C1 segment of cervical spinal cord (tissue), 14 donors: Measurements from ENCODE around the gene ELANE.
"Not testable (repeated sequence)": the region's sequence is repeated elsewhere in the genome, so short reads cannot be mapped to it uniquely, and the experiment has no call there.

Source experiments
- DNase-seq, 14 donors: peaks; one replicate each; lab custom pipeline; 2025; lab: John Stamatoyannopoulos, UW

The ELANE gene

GRCh38 chr19:842802-843179 lies 9.3 kb upstream of the ELANE start:
- not testable (repeated sequence) for DNase-seq

- no peak for DNase-seq
These were observed 8.8 kb upstream of the ELANE start for GRCh38 chr19:843180-843835.

- DNase-seq = no peak
These were observed 8.1 kb upstream of the ELANE start for GRCh38 chr19:843836-844545.

DNA sequence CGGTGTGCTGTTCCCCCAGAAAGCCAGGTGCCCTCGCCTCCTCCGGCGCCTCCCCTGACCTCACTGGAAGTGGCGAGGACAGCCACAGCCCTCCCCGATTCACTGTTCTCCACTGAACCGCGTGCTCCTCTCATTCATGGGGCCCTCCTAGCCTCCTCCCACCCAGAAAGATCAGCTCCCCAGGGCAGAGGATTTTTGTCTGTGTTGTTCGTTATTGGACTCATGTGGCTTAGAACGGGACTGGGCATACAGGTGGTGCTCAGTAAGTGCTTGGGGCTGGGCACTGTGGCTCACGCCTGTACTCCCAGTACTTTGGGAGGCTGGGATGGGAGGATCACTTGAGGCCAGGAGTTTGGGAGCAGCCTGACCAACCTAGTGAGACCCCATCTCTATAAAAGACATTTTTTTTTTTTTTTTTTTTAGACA lies 7.5 kb upstream of the ELANE start:
- no peak for DNase-seq

- no peak for DNase-seq
These were observed 6.2 kb upstream of the ELANE start for GRCh38 chr19:845707-846521.

GRCh38 chr19:848386-848921 lies 3.6 kb upstream of the ELANE start:
- DNase-seq = no peak

DNA sequence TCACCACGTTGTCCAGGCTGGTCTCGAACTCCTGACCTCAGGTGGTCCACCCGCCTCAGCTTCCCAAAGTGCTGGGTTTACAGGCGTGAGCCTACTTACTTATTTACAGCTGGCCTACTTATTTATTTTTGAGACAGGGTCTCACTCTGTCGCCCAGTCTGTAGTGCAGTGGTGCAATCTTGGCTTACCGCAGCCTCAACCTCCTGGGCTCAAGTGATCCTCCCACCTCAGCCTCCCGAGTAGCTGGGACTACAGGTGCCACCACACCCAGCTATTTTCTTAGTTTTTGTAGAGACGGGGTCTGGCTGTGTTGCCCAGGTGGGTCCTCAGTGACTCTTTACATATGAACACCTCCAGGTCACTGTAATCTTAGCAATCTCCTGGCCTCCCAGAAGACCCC lies 2.9 kb upstream of the ELANE start:
- not testable (repeated sequence) for DNase-seq

DNA sequence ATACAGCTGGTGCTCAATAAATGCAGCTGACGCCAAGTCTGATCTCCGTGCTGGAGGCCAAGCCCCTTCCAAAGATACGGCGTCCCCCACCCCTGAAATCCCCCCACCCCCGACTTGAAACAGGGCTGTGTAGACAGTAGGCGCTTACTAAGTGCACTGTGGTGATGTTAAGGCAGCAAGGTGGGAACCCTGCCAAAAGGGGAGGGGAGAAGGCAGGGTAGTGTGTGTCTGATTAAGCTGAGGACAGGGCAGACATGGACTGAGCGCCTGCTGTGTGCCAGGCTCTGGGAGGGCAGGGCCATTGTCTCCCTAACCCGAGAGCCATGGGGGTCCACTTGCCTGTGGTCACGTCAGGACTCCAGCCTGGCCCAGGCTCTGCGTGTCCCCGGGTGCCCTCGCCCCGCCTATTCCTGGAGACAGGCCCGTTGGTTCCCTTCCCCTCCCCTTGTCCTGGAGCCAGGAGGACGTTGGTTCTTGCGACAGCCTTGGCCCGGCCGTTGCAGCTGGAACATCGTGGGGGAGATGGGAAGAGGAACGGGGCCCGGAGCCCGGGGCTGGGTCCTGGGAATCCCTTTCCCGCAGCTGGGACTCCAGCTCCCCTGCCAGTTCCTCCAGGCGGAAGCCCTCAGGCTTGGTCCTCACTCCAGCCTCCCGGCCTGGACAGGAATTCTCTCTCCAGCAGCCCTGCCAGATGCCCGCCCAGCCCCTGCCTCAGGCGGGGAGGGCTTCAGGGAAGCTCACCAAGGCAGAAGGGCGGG lies 1.7 kb upstream of the ELANE start:
- peak in 8 of 14 donors; percentile 9 to 80 (median 32) for DNase-seq

- no peak for DNase-seq
These were observed 1.1 kb upstream of the ELANE start for GRCh38 chr19:850979-851335.

- DNase-seq = no peak
These were observed 997 bp downstream of the ELANE start for GRCh38 chr19:853014-853585.

DNA sequence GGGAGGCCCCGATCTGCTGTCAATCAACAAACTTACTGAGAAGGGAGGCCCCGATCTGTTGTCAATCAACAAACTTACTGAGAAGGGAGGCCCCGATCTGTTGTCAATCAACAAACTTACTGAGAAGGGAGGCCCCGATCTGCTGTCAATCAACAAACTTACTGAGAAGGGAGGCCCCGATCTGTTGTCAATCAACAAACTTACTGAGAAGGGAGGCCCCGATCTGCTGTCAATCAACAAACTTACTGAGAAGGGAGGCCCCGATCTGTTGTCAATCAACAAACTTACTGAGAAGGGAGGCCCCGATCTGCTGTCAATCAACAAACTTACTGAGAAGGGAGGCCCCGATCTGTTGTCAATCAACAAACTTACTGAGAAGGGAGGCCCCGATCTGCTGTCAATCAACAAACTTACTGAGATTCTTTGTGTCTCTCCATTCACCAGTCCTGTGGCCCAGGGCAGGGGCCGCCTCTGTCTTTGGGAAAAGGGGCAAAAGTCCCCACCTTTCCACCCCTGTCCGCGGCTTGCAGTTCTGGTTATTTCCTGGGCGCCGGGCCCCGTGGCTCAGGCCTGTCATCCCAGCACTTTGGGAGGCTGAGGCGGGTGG lies 1.6 kb downstream of the ELANE start:
- not testable (repeated sequence) for DNase-seq

- DNase-seq = no peak
These were observed 2.4 kb downstream of the ELANE start for GRCh38 chr19:854549-854948.

DNA sequence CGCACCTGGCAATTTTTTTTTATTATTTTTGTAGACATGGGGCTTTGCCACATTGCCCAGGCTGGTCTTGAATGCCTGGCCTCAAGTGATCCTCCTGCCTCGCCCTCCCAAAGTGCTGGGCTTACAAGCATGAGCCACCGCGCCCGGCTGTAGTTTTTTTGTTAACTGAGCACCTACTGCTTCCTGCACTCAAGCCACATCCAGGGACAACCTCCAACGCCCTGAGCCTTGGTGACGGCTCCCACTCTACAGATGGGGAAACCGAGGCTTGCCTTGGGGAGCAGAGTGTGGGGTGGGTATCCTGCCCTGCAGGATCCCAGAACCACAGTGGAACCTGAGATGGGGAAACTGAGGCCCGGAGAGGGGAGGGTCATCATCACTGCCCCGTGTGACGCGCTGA lies 3.0 kb downstream of the ELANE start:
- DNase-seq = no peak

DNA sequence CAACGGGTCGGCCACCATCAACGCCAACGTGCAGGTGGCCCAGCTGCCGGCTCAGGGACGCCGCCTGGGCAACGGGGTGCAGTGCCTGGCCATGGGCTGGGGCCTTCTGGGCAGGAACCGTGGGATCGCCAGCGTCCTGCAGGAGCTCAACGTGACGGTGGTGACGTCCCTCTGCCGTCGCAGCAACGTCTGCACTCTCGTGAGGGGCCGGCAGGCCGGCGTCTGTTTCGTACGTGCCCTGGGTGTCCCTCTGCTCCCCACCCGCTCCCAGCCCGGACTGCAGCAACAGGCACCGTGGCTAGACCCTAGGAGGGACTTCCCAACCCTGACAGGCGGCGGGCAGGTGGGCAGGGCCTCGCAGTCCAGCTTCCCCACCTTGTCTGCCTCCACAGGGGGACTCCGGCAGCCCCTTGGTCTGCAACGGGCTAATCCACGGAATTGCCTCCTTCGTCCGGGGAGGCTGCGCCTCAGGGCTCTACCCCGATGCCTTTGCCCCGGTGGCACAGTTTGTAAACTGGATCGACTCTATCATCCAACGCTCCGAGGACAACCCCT lies 3.5 kb downstream of the ELANE start:
- no peak for DNase-seq

GRCh38 chr19:858284-858683 lies 6.2 kb downstream of the ELANE start:
- no peak for DNase-seq

DNA sequence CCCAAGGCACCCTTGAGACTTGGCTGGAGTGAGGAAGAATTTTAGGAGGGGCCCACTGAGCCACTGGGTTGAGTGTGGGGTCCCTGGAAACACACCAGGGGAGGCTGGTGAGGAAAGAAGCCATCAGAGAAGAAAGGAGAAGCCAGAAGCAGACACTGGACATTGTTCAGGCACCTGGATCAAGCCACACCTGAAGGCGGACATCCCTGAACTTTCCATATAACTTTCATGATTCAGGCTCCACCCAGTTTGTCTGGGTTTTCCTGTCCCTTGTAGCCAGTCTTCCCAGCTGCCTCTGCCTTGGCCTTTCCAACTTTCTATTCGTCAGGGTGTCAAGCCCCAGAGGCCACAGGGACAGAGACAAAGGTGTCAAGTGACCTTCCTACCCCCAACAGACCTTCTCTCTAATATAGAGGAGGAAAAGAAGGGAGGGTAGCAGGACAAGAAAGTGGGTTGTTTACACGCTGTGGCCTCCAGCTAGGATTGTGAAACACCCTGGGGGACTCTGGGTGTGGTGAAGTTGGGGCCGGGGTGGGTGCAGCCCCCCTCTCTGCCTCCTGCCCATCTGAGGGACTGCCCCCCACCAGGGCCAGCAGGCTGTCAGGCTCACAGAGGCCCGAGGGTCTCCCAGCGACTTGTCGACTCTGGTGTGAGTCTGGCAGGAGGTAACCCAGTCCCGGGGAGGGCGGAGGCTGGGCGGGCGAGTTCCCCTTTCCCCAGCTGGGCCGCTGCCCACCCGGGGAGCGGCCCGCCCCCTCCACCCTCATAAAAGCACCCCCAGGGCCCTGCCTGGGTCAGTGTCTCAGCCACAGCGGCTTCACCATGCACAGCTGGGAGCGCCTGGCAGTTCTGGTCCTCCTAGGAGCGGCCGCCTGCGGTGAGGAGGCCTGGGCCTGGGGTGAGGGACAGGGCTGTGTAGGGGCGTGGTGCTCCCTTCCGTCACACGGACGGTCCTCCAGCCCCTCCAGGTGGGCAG lies 7.1 kb downstream of the ELANE start, which contains the start of gene CFD:
TSS of gene CFD (plus strand) at position 797 of the 976 bp plus-strand sequence. CDS start at position 823, 26 bp downstream.
- peak in 6 of 14 donors; percentile 8 to 39 (median 22) for DNase-seq

DNA sequence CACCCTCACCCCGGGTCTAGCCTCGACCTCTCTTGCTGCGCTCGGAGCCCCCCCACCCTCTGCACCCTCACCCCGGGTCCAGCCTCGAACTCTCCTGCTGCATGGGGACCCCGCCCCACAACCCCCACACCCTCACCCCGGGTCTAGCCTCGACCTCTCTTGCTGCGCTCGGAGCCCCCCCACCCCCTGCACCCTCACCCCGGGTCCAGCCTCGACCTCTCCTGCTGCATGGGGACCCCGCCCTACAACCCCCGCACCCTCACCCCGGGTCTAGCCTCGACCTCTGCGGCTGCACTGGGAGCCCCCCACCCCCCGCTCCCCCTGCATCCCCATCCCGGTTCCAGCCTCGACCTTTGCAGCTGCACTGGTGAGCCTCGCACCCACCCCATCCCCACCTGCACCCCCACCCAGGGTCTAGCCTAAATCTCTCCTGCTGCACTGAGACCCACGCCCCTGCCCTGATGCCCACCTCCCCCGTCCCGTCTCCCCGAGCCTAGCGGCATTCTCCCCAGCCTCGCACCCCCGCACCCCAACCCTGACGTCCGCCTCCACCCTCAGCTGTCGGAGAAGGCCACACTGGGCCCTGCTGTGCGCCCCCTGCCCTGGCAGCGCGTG lies 9.1 kb downstream of the ELANE start:
- DNase-seq = no peak

DNA sequence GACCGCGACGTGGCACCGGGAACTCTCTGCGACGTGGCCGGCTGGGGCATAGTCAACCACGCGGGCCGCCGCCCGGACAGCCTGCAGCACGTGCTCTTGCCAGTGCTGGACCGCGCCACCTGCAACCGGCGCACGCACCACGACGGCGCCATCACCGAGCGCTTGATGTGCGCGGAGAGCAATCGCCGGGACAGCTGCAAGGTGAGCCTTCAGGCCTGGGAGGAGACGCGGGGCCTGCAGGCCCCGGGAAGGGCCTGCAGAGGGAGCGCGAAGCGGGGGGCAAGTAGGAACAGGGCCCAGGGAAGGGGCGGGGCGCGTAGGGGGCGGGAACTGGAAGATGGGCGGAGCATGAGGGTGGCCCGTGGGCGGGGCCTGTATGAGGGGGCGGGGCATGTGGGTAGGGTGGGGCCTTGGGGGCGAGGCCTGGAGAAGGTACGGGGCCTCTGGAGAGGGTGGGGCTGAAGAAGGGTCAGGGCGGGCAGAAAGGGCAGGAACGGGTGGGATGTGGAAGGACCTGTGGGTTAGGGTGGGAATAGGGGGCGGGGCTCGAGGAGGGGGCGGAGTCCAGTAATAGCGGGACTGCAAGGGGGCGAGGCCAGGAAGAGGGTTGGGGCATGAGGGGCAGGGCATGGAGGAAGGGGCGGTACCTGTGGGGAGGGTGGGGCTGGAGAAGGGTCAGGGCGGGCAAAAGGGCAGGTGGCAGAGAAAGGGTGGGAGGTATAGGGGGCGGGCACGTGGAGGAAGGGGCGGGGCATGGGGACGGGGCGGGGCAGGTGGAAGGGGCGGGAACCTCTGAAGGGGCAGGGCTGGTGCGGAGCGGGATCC lies 9.9 kb downstream of the ELANE start:
- DNase-seq = peak in 1 of 14 donors; percentile 13
